Skin of body (tissue), 2 donors: ENCODE measurements around the gene DMBT1. TPM values are rescaled to one million over a fixed set of nuclear protein-coding genes. Genes with fewer than 3 reads are reported as not detected.

Experiments
- DNase-seq: peaks from one replicate; lab custom pipeline; 2025; lab: John Stamatoyannopoulos, UW
- total RNA-seq: library from RNA; depleted of rRNA; stranded (reverse); fragments of >200 nt; gene quantifications from one replicate; pipeline ENCODE4 v1.2.3, GENCODE V29; 2014

The DMBT1 gene
- total RNA-seq, 1 donor from 2014 or later = 0.10 TPM

GRCh38 chr10:122643931-122644534, 83.5 kb downstream of the DMBT1 start:
- DNase-seq = no peak

GRCh38 chr10:122646511-122647382, 86.2 kb downstream of the DMBT1 start:
- DNase-seq = no peak

GRCh38 chr10:122647383-122647968, 86.9 kb downstream of the DMBT1 start:
- no peak for DNase-seq

GRCh38 chr10:122648599-122649428, 88.3 kb downstream of the DMBT1 start:
- no peak for DNase-seq

- no peak for DNase-seq
Measured at GRCh38 chr10:122649903-122650302, 89.3 kb downstream of the DMBT1 start.

GRCh38 chr10:122650331-122650730, 89.8 kb downstream of the DMBT1 start:
- no peak for DNase-seq

- no peak for DNase-seq
Measured at GRCh38 chr10:122655524-122656307, 95.2 kb downstream of the DMBT1 start.

- DNase-seq = no peak
Measured at GRCh38 chr10:122656308-122656705, 95.8 kb downstream of the DMBT1 start.

GRCh38 chr10:122656741-122657140, 96.2 kb downstream of the DMBT1 start:
- no peak for DNase-seq

- DNase-seq = no peak
Measured at GRCh38 chr10:122657255-122657654, 96.7 kb downstream of the DMBT1 start.

- DNase-seq = no peak
Measured at GRCh38 chr10:122657729-122658128, 97.2 kb downstream of the DMBT1 start.

- DNase-seq = no peak
Measured at GRCh38 chr10:122658356-122659049, 97.9 kb downstream of the DMBT1 start.

GRCh38 chr10:122659126-122659525, 98.6 kb downstream of the DMBT1 start:
- DNase-seq = no peak

GRCh38 chr10:122659651-122660050, 99.1 kb downstream of the DMBT1 start:
- no peak for DNase-seq

GRCh38 chr10:122660696-122661095, 100.1 kb downstream of the DMBT1 start:
- DNase-seq = no peak

GRCh38 chr10:122662231-122662630, 101.7 kb downstream of the DMBT1 start:
- DNase-seq = no peak

GRCh38 chr10:122663516-122664130, 103.1 kb downstream of the DMBT1 start:
- DNase-seq = no peak

- DNase-seq = no peak
Measured at GRCh38 chr10:122664501-122664900, 103.9 kb downstream of the DMBT1 start.

GRCh38 chr10:122665329-122665860, 104.8 kb downstream of the DMBT1 start:
- no peak for DNase-seq
